WTC11 (cell line): ENCODE results near the gene GRM4. TPM values are rescaled to one million over a fixed set of nuclear protein-coding genes. Genes with fewer than 3 reads are reported as not detected.

ENCODE experiments used
- ATAC-seq: fragments of 200-7000 bp; cut with Tn5 transposase; 2 replicates; pipeline ENCODE4 v1.10.0; 2021; ENCODE audit warnings: mild to moderate bottlenecking, moderate library complexity
- CTCF ChIA-PET: fragments of 300-600 bp; sonication (Branson Sonifier 250); formaldehyde crosslinking; loops from one replicate; lab custom pipeline; 2021; ENCODE audit warnings: antibody characterized with exemption; lab: Charles Lee
- POLR2A ChIA-PET: fragments of 350-600 bp; sonication (Branson Sonifier 250); formaldehyde crosslinking; loops from one replicate; lab custom pipeline; 2021; ENCODE audit warnings: antibody characterized with exemption; lab: Charles Lee
- DNase-seq: peaks from one replicate; pipeline ENCODE4 v3.0.0; 2021; ENCODE audit warnings: low spot score
- H3K27ac Mint-ChIP-seq: 2 replicates; pipeline ENCODE4 v1.8.0; 2021; ENCODE audit warnings: mixed read lengths
- H3K27me3 Mint-ChIP-seq: 2 replicates; pipeline ENCODE4 v1.8.0; 2021; ENCODE audit warnings: low read depth, mild to moderate bottlenecking, moderate library complexity, mixed read lengths
- H3K36me3 Mint-ChIP-seq: 2 replicates; pipeline ENCODE4 v1.8.0; 2021; ENCODE audit warnings: mixed read lengths
- H3K4me1 Mint-ChIP-seq: 2 replicates; pipeline ENCODE4 v1.8.0; 2022; ENCODE audit warnings: mixed read lengths
- H3K4me3 Mint-ChIP-seq: 2 replicates; pipeline ENCODE4 v1.8.0; 2021; ENCODE audit warnings: mild to moderate bottlenecking, moderate library complexity, mixed read lengths
- H3K9me3 Mint-ChIP-seq: 2 replicates; pipeline ENCODE4 v1.8.0; 2021; ENCODE audit warnings: mixed read lengths
- FOXP1 ChIP-seq: sonication (generic); formaldehyde crosslinking; IDR thresholded peaks from 2 replicates; pipeline ENCODE4 v1.8.0; 2022; ENCODE audit warnings: missing genetic modification reagents, mild to moderate bottlenecking, moderate library complexity, borderline replicate concordance
- NR3C1 ChIP-seq: sonication (generic); formaldehyde crosslinking; conservative IDR thresholded peaks from 2 replicates; pipeline ENCODE4 v1.8.1; 2023; ENCODE audit warnings: low read depth, mild to moderate bottlenecking, missing genetic modification reagents
- SMAD3 ChIP-seq: sonication (generic); formaldehyde crosslinking; IDR thresholded peaks from 2 replicates; pipeline ENCODE4 v1.8.0; 2022; ENCODE audit warnings: missing genetic modification reagents, mild to moderate bottlenecking, borderline replicate concordance
- ZNF263 ChIP-seq: sonication (generic); formaldehyde crosslinking; IDR thresholded peaks from 2 replicates; pipeline ENCODE4 v1.8.1; 2022; ENCODE audit warnings: low read depth, mild to moderate bottlenecking, moderate library complexity, missing genetic modification reagents
- ZNF416 ChIP-seq: fragments of 250-450 bp; sonication (Bioruptor Pico); IDR thresholded peaks from 2 replicates; pipeline ENCODE4 v1.9.0; 2021; ENCODE audit warnings: mild to moderate bottlenecking, inconsistent platforms
- total RNA-seq: library from RNA; stranded (reverse); gene quantifications from 3 replicates; pipeline ENCODE4 v1.2.3, GENCODE V29; 2021
- TF ChIP-seq, protein P1 (sequence below): fragments of 250-450 bp; sonication (Bioruptor Pico); IDR thresholded peaks from 2 replicates; pipeline ENCODE4 v1.9.0; 2021; ENCODE audit warnings: mild to moderate bottlenecking
- TF ChIP-seq, protein P2 (sequence below): sonication (generic); formaldehyde crosslinking; IDR thresholded peaks from 2 replicates; pipeline ENCODE4 v1.8.0; 2022; ENCODE audit warnings: mild to moderate bottlenecking, missing genetic modification reagents
- TF ChIP-seq, protein P3 (sequence below): sonication (generic); formaldehyde crosslinking; IDR thresholded peaks from 2 replicates; pipeline ENCODE4 v1.8.0; 2022; ENCODE audit warnings: mild to moderate bottlenecking, missing genetic modification reagents
- TF ChIP-seq, protein P4 (sequence below): sonication (generic); formaldehyde crosslinking; IDR thresholded peaks from 2 replicates; pipeline ENCODE4 v1.8.0; 2023; ENCODE audit warnings: missing genetic modification reagents, mild to moderate bottlenecking, borderline replicate concordance
- TF ChIP-seq, protein P5 (sequence below): sonication (generic); formaldehyde crosslinking; IDR thresholded peaks from 2 replicates; pipeline ENCODE4 v1.8.1; 2022; ENCODE audit warnings: mild to moderate bottlenecking, missing genetic modification reagents, moderate library complexity, borderline replicate concordance

The GRM4 gene
- total RNA-seq, 1 experiment from 2014 or later, result 34.5 TPM

DNA sequence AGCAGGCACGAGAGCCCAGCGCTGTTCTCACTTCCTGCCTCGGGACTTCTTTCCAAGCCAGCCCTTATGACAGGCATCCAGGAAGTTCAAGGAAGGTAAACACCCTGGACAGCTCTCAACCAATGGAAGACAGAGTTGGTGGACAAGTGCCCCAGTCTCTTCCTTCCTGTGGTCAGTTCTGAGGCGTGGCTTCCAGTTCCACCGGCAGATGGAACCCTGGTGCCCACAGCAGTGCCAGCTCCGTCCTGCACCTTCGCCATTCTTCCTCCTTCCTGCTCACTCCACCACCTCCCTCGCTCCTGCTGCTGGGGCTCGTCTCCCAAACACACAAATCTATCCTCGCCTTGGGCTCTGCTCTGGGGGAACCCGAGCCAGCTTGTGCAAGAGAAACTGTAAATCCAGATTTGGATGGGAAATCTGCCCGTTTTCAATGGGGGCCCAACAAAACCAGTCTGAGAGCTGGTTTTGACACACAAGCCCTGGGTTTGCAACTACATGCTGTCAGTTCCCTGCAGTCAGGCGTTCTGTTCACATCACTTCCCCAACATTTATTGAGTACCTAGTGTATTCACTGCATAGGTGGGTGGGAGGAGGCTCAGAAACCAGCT is 162.7 kb downstream of the GRM4 start:
- TF ChIP-seq, protein P1, sequence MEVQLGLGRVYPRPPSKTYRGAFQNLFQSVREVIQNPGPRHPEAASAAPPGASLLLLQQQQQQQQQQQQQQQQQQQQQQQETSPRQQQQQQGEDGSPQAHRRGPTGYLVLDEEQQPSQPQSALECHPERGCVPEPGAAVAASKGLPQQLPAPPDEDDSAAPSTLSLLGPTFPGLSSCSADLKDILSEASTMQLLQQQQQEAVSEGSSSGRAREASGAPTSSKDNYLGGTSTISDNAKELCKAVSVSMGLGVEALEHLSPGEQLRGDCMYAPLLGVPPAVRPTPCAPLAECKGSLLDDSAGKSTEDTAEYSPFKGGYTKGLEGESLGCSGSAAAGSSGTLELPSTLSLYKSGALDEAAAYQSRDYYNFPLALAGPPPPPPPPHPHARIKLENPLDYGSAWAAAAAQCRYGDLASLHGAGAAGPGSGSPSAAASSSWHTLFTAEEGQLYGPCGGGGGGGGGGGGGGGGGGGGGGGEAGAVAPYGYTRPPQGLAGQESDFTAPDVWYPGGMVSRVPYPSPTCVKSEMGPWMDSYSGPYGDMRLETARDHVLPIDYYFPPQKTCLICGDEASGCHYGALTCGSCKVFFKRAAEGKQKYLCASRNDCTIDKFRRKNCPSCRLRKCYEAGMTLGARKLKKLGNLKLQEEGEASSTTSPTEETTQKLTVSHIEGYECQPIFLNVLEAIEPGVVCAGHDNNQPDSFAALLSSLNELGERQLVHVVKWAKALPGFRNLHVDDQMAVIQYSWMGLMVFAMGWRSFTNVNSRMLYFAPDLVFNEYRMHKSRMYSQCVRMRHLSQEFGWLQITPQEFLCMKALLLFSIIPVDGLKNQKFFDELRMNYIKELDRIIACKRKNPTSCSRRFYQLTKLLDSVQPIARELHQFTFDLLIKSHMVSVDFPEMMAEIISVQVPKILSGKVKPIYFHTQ (CRISPR knock-in tag), result no peak
- TF ChIP-seq, protein P2, sequence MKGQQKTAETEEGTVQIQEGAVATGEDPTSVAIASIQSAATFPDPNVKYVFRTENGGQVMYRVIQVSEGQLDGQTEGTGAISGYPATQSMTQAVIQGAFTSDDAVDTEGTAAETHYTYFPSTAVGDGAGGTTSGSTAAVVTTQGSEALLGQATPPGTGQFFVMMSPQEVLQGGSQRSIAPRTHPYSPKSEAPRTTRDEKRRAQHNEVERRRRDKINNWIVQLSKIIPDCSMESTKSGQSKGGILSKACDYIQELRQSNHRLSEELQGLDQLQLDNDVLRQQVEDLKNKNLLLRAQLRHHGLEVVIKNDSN (CRISPR knock-in tag), result no peak
- TF ChIP-seq ZNF416 (CRISPR knock-in tag), result no peak
- TF ChIP-seq FOXP1 (CRISPR knock-in tag), result no peak
- TF ChIP-seq NR3C1 (CRISPR knock-in tag), result no peak
- TF ChIP-seq SMAD3, result no peak
- TF ChIP-seq, protein P3, sequence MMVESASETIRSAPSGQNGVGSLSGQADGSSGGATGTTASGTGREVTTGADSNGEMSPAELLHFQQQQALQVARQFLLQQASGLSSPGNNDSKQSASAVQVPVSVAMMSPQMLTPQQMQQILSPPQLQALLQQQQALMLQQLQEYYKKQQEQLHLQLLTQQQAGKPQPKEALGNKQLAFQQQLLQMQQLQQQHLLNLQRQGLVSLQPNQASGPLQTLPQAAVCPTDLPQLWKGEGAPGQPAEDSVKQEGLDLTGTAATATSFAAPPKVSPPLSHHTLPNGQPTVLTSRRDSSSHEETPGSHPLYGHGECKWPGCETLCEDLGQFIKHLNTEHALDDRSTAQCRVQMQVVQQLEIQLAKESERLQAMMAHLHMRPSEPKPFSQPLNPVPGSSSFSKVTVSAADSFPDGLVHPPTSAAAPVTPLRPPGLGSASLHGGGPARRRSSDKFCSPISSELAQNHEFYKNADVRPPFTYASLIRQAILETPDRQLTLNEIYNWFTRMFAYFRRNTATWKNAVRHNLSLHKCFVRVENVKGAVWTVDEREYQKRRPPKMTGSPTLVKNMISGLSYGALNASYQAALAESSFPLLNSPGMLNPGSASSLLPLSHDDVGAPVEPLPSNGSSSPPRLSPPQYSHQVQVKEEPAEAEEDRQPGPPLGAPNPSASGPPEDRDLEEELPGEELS (CRISPR knock-in tag), result no peak
- TF ChIP-seq, protein P4, sequence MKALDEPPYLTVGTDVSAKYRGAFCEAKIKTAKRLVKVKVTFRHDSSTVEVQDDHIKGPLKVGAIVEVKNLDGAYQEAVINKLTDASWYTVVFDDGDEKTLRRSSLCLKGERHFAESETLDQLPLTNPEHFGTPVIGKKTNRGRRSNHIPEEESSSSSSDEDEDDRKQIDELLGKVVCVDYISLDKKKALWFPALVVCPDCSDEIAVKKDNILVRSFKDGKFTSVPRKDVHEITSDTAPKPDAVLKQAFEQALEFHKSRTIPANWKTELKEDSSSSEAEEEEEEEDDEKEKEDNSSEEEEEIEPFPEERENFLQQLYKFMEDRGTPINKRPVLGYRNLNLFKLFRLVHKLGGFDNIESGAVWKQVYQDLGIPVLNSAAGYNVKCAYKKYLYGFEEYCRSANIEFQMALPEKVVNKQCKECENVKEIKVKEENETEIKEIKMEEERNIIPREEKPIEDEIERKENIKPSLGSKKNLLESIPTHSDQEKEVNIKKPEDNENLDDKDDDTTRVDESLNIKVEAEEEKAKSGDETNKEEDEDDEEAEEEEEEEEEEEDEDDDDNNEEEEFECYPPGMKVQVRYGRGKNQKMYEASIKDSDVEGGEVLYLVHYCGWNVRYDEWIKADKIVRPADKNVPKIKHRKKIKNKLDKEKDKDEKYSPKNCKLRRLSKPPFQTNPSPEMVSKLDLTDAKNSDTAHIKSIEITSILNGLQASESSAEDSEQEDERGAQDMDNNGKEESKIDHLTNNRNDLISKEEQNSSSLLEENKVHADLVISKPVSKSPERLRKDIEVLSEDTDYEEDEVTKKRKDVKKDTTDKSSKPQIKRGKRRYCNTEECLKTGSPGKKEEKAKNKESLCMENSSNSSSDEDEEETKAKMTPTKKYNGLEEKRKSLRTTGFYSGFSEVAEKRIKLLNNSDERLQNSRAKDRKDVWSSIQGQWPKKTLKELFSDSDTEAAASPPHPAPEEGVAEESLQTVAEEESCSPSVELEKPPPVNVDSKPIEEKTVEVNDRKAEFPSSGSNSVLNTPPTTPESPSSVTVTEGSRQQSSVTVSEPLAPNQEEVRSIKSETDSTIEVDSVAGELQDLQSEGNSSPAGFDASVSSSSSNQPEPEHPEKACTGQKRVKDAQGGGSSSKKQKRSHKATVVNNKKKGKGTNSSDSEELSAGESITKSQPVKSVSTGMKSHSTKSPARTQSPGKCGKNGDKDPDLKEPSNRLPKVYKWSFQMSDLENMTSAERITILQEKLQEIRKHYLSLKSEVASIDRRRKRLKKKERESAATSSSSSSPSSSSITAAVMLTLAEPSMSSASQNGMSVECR (CRISPR knock-in tag), result no peak
- no peak for TF ChIP-seq ZNF263
- H3K27ac Mint-ChIP-seq, result no peak overlapping the region
- H3K4me3 Mint-ChIP-seq, result no peak overlapping the region
- H3K9me3 Mint-ChIP-seq, result peaks cover 11% of the 10 kb centered on the region
- POLR2A ChIA-PET, result interaction anchor here (0.5 to 0.6 kb wide), 2 partner anchors 9 to 56 kb away, joined by 3 read pairs; no protein-coding TSS in a partner anchor
- H3K27me3 Mint-ChIP-seq, result peaks cover 26% of the 10 kb centered on the region
- ATAC-seq (no peak), DNase-seq (no peak)
- H3K36me3 Mint-ChIP-seq, result peaks cover 10% of the 10 kb centered on the region
- CTCF ChIA-PET, result interaction anchor here (0.9 to 1.7 kb wide), 5 partner anchors 11 to 172 kb away, joined by 3 to 7 read pairs (median 4); no protein-coding TSS in a partner anchor
- peaks cover 17% of the 10 kb centered on the region for H3K4me1 Mint-ChIP-seq

DNA sequence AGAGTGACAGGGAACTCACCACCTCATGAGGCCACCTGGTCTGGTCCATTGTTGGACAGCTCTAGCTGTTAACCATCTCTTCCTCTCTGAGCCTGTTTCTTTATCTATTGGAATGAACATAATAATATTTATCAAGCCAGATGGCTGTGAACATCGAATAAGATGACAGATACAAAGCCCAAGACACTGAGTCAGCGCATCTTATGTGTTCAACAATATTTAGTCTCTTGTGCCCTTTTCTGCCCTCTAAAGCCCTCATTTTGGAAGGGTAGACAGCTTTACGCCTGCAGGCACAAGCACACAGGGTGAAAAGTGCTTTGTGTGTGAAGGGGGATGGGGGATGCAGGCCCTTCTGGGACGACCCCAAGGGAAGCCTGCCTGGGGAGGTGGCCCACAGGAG is 164.0 kb downstream of the GRM4 start:
- Mint-ChIP-seq H3K27ac (no peak overlapping the region), H3K9me3 (peaks cover 6% of the 10 kb centered on the region), H3K4me1 (peaks cover 16% of the 10 kb centered on the region), H3K36me3 (peaks cover 5% of the 10 kb centered on the region), H3K4me3 (no peak overlapping the region), H3K27me3 (peaks cover 33% of the 10 kb centered on the region)
- CTCF ChIA-PET, result interaction anchor here (0.6 to 0.7 kb wide), 2 partner anchors 20 to 172 kb away, joined by 3 to 9 read pairs; no protein-coding TSS in a partner anchor
- POLR2A ChIA-PET, result no interaction called here
- DNase-seq (no peak), ATAC-seq (no peak)
- TF ChIP-seq, protein P5, sequence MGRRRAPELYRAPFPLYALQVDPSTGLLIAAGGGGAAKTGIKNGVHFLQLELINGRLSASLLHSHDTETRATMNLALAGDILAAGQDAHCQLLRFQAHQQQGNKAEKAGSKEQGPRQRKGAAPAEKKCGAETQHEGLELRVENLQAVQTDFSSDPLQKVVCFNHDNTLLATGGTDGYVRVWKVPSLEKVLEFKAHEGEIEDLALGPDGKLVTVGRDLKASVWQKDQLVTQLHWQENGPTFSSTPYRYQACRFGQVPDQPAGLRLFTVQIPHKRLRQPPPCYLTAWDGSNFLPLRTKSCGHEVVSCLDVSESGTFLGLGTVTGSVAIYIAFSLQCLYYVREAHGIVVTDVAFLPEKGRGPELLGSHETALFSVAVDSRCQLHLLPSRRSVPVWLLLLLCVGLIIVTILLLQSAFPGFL (CRISPR knock-in tag), result no peak
